ENCODE results near the gene PDGFD. TPM values are rescaled to one million over a fixed set of nuclear protein-coding genes. Genes with fewer than 3 reads are reported as not detected.

PDGFD gene
- total RNA-seq, 2 donors from 2014 or later: 14.4 to 27.8 TPM

DNA sequence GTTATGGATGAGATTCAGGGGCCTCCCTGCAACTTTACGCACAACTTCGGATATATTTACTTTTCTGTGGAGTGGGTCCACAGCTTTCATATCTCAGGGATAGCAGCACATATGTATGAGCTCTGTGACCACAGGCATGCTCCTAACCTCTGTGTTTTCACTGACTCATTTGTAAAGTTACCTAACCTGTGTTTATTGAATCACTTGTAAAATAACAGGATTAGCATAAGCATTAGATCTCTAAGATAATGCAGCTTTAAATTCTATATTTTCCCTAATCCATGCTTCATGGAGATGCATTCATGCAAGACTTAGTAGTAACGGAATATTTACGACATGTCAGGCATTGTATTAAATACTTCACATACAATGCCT lies 175.4 kb downstream of the PDGFD start:
- Histone ChIP-seq H3K4me1 (no peaks in the 10 kb centered on the region), H3K4me3 (no peak overlapping the region), H3K27ac (no peak overlapping the region), H3K9me3 (no peaks in the 10 kb centered on the region), H3K27me3 (no peaks in the 10 kb centered on the region), H3K36me3 (no peaks in the 10 kb centered on the region)
- TF ChIP-seq, protein P1, sequence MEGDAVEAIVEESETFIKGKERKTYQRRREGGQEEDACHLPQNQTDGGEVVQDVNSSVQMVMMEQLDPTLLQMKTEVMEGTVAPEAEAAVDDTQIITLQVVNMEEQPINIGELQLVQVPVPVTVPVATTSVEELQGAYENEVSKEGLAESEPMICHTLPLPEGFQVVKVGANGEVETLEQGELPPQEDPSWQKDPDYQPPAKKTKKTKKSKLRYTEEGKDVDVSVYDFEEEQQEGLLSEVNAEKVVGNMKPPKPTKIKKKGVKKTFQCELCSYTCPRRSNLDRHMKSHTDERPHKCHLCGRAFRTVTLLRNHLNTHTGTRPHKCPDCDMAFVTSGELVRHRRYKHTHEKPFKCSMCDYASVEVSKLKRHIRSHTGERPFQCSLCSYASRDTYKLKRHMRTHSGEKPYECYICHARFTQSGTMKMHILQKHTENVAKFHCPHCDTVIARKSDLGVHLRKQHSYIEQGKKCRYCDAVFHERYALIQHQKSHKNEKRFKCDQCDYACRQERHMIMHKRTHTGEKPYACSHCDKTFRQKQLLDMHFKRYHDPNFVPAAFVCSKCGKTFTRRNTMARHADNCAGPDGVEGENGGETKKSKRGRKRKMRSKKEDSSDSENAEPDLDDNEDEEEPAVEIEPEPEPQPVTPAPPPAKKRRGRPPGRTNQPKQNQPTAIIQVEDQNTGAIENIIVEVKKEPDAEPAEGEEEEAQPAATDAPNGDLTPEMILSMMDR (IDR thresholded peaks at IDR 0.05): no peak
- DNase-seq (ENCODE audit: low spot score): no peak

DNA sequence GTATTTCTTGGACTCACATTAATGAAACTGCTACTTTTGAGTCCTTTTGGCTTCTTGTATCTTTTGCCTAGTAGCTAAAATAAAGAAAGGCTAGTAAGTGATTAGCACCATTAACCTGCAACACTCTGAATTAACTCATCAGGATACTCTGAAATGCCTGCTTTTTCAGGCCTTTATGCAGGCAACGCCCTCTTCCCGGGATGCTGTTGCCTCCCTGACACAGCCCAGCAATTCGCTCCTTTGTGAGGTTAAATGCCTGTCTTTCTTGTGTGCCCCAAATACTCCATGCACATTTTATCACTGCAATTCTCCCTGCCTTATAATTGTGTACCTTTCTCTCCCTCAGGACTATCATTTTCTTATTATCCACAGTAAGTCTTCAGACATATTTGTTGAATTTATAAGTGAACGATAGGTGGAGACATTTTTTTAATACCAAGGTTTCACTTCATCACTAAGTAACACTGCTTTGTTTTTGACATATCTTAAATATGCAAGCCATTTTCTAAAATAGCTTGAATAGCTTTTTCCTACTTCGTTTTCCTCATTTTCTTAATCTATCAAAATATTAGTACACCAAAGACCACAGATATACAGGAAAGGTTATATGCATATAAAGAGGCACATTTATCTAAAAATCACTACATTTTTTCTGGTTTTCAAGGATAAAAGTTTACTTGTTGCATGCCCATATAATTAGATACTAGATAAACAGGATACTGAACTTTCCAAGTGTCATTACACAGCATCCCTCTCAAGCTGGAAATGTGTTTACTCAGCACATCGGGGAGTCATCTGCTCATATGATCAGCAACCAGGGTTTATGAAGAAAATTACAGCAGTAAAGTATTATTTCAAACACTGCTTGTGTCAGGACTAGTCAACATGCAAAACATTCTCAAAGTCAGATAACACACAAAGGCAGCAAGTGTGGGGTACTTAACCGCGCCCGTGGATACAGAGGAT lies 176.0 kb downstream of the PDGFD start:
- H3K9me3 ChIP-seq: no peaks in the 10 kb centered on the region
- no peaks in the 10 kb centered on the region for H3K27me3 ChIP-seq
- TF ChIP-seq, protein P1 (IDR thresholded peaks at IDR 0.05): no peak
- H3K36me3 ChIP-seq: no peaks in the 10 kb centered on the region
- H3K27ac ChIP-seq: no peak overlapping the region
- no peaks in the 10 kb centered on the region for H3K4me1 ChIP-seq
- no peak overlapping the region for H3K4me3 ChIP-seq
- no peak for DNase-seq (ENCODE audit: low spot score)

DNA sequence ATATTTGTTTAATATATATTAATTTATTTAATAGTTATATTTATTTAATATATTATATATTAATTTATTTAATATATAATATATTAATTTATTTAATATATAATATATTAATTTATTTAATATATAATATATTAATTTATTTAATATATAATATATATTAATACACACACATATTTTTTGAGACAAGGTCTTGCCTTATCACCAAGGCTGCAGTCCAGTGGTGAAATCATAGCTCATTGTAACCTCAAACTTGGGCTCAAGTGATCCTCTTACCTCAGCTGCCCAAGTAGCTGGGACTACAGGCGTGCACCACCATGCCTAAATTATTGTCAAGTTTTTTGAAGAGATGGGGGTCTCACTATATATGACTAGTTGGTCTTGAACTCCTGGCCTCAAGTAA lies 178.9 kb downstream of the PDGFD start:
- Histone ChIP-seq H3K9me3 (no peaks in the 10 kb centered on the region), H3K27me3 (no peaks in the 10 kb centered on the region), H3K36me3 (no peaks in the 10 kb centered on the region), H3K4me1 (no peaks in the 10 kb centered on the region), H3K4me3 (no peak overlapping the region), H3K27ac (no peak overlapping the region)
- no peak for DNase-seq (ENCODE audit: low spot score)
- TF ChIP-seq, protein P1 (IDR thresholded peaks at IDR 0.05): no peak

GRCh38 chr11:103980108-103980507 lies 183.8 kb downstream of the PDGFD start:
- H3K4me1 ChIP-seq: no peaks in the 10 kb centered on the region
- H3K4me3 ChIP-seq: no peak overlapping the region
- no peak overlapping the region for H3K27ac ChIP-seq
- no peaks in the 10 kb centered on the region for H3K36me3 ChIP-seq
- H3K9me3 ChIP-seq: no peaks in the 10 kb centered on the region
- no peak for DNase-seq (ENCODE audit: low spot score)
- H3K27me3 ChIP-seq: no peaks in the 10 kb centered on the region
- TF ChIP-seq, protein P1 (IDR thresholded peaks at IDR 0.05): no peak

DNA sequence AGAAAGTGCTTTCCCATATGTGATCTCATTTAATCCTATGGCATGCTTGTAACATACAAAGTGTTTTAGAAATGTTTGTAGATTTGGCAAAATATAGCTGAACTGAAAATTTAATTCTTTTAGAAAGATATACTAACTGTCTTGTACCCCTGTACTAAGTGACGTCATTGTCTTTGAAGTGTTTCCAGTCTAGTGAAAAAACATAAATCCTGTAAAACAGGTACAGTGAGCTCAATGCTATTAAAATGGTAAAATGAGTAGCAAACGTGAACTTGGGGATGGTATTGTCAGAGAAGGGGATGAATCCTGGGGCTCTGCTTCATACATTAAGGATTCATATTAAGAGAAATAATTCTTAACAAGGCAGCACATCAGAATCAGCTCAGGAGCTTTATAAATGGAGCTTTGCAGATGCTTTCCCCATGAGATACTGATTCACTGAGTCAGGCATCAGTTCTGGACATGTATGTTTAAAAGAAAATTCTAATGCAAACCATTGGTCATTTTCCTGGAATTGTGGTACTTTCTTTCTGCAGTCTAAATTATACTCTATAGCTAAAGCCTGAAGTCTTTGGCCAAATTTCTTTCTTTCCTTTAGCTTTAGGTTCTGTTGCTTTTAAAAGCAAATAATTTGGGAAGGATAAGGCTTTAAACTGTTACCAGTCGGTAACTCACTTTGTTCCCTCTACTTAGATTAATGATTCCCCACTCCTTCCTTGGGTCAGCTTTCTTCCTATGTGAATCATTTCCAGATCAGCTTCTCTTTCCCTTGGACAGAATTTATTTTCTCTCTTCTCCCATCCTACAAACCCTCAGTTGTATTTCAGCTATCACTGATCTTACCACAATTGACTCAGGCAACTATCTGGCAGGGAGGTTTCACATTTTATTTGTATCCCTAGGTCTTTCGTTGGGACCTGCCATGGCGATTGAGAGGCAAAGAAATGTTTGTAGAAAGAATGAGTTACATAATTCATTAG lies 185.0 kb downstream of the PDGFD start:
- no peak for DNase-seq (ENCODE audit: low spot score)
- Histone ChIP-seq H3K27me3 (no peaks in the 10 kb centered on the region), H3K9me3 (no peaks in the 10 kb centered on the region), H3K36me3 (no peaks in the 10 kb centered on the region), H3K4me3 (no peak overlapping the region), H3K27ac (no peak overlapping the region), H3K4me1 (no peaks in the 10 kb centered on the region)
- TF ChIP-seq, protein P1 (IDR thresholded peaks at IDR 0.05): no peak

Data from right atrium auricular region (tissue), 2 donors.